Esophagus mucosa (tissue), 1 donor: ENCODE measurements around the gene PPA2. TPM values are rescaled to one million over a fixed set of nuclear protein-coding genes. Genes with fewer than 3 reads are reported as not detected.
"Not testable (repeated sequence)": the region's sequence is repeated elsewhere in the genome, so short reads cannot be mapped to it uniquely, and the experiment has no call there.

Source experiments
- ATAC-seq: fragments of 200-7000 bp; cut with Tn5 transposase; one replicate; pipeline ENCODE4 v1.9.1; 2020
- total RNA-seq: library from RNA; stranded (reverse); gene quantifications from one replicate; pipeline ENCODE4 v1.2.4, GENCODE V29; 2023
- donor health status: DM: yes; HTN: yes; CAD: no.

PPA2 gene
- total RNA-seq = 90.8 TPM

DNA sequence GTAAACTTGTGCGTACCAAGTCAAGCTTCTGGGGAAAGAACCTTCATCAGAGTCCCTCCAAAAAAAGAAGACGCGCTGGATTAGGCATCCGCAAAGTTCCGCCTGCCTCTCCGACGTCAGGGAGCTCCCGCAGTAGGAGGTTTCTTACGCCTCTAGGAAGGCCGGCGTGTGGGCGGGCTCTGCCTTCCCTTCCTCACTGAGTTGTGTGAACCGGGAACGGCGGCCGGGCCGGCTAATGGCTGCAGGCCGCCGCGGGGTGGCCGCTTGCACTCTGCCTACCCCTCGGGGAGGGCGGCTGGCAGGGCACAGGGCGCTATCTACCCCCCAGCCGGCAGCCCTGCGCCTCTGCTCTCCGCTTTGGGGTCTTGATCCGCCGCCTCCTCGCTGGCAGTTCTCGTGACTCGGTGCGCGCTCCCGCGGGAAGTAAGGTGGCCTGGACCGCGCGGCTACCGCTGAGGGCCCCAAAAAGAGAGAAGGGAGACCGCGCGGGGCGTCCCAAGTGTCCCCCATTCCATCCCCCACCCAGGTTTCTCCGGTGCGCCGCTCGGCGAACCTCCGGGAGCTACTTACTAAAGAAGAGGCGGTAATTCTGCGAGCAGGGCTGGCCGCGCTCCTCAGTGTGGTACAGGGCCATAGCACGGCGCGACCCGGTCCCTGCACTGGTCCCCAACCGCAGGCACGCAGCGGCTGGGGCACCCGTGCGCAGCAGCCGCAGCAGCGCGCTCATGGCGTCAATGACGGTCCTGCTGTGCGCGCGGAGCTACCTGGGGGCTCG is at the start of gene PPA2:
TSS of gene PPA2 (minus strand) at position 739 of the 775 bp plus-strand sequence. CDS start at position 727, 12 bp downstream.
- peak; percentile 97 for ATAC-seq

DNA sequence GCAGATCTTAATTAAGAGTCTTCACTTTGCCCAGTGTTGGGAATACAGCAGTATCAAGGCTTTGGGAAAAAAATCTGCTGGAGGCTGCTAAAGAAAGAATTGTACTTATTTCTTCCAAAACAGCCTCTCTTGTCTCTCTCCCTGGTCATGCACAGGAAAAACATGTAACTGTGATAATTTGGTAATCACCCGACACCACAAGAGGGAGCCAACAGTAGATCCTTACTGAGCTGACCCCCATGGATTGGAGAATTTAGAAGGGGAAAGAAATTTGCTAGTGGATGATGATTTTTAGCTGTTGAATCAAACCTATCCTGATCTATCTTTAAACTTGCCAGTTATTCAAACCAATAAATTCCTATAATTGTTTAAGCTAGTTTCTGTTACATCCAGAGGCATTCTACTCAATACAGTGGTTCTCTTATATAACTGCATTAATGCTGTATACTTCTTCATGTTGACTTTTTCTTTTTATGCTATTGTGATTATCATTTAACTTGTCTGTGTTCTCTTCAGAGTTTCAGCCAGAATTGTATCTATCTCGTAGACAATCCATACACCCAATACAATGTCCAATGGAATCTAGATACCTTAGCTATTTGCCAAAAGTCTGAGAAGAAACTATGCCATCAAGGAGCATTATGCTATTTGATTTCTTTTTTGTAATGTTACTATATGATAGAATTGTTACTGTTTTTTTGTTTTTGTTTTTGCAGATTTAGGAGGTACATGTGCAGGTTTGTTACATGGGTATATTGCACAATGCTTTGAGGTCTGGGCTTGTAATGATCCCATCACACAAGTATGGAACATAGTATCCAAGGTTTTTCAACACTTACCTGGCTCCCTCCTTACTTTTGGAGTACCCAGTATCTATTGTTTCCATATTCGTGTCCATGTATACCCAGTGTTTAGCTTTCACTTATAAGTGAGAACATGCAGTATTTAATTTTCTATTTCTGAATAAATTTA is 47.2 kb upstream of the PPA2 start:
- ATAC-seq = peak; percentile 47

DNA sequence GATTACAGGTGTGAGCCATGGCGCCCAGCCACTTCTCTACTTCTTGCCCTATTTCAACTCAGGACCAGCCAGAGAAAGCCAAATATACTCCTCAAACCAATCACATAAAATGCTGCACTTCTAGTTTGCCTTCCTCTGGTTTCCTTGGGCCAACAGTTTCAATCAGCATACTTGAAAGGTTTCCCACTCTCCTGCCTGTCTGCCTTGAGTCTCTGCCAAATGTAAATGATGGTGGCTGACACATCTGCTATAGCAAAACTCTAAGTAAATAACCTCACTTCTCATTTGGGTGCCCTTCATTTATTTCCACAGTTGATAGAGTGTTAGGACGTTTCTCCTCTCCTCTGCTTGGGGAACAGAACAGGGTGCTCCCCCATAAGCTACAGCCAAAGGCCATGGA is 36.4 kb upstream of the PPA2 start:
- no peak for ATAC-seq

DNA sequence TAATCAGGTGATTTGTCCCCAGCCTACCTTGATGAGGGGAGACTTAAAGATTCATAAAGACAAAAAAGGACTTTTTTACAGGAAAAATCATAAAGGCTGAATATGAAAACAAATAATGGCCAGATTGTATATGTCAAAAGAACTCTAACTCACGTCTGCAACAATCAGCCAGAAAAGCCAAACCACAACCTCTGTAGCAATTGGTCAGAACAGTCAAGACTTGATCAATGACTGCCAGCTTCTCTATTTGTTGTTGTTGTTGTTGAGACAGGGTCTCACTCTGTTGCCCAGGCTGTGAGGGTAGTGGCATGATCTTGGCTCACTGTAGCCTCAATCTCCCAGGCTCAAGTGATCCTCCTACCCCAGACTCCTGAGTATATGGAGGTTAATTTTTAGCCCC is 35.9 kb upstream of the PPA2 start:
- ATAC-seq = no peak

DNA sequence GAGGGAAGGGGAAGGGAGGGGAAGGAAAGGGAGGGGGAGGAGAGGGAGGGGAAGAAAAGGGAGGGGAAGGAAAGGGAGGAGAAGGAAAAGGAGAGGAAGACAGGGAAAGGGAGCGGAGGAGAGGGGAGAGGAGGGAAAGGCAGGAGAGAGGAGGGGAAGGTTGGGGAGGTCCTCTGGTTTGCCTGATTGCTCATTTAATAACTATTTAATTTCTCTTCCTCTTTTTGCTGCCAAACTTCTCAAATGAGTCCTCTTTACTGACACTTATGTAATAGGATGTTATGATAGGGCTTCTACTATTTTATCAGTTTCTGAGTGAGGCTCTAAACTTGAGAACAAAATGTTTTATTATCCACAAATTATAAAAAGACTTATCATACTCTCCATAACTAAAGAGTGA is 35.4 kb upstream of the PPA2 start:
- no peak for ATAC-seq

DNA sequence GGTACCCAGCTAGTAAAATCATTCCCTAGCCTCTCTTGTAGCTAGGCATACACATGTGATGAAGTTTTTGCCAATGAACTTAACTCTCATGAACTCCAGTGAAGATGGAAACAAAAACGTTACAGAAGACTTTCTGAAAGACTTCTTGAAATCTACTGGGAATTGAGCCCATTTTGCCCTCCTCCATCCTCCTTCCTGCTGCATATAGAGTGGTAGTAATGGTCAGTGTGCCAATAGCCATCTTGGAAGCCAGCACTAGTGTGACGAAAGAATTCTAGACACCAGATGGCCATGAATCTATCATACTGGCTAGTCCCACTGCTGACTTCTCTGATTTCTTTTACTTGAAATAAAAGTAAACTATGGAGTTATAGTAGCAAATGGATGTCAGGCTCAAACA is 30.9 kb upstream of the PPA2 start:
- no peak for ATAC-seq

DNA sequence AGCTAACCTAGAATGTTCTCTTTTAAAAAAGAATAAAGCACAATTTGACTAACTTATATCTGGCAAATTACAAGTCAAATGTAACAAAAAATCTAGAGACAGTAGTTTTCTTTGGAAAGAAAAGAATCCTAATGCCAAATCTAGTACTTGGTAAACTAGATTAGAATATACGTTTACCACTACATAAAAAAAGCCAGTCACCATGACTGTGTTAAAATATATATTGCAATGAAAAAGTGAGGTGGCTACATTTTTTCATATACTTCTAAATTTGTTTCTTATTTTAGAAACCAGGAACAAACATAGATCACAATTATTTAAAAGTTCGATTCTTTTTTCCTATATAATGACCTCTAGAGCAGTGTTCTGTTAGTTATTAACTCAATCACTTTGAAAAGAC is 29.6 kb upstream of the PPA2 start:
- no peak for ATAC-seq

DNA sequence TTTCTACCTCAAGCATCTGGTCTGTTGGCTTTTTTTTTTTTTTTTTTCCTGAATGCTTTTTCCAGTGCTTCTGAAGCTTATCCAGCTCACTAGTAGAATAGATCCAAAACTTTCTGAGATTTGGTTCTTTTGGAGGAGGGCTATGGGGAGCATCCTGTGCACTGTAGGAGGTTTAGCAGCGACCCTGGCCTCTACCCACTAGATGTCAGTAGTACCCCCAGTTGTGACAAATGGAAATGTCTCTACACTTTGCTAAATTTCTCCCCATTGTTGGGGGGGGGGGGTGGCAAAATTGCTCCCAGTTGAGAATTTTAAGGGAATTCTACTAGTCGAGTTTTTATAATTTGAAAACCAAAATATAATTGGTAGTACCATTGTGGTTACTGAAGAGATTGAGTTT is 23.0 kb upstream of the PPA2 start:
- ATAC-seq = no peak

DNA sequence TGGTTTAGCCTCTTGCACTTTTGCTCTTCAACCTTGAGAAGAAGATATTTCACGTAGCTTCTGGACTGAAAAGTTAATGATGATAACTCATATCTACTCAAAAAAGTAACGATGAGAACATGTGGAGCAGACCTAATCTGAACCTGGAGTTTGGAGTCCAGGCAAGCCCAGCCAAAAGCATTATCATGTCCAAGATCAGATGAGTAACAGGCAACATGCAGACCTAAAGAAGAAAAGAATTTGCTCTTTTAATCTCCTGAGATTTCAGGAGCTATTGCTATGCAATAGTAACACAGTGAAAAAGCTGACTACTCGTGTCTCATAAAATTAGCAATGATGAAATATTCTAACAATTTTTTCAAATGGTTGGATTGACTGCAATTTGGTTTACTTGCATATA is 21.8 kb upstream of the PPA2 start:
- no peak for ATAC-seq

DNA sequence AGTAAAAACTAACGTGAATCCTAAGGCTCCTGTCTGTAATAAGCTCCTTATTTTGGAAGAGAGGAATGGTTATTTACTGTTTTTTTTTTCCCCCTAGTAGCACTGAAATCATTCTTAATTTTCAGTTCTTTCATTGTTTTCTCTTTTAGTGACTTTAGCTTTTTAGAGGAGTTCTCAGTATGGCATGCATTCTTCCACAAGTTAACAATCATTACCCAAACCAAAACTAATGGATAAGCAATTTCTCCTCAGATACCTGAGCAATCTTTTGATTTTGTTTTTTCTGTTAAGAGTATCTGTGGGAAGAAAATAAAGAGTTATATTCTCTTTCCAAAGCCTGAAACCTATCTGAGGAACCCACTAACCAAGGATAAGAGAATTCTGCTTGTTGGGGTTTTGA is 16.7 kb upstream of the PPA2 start:
- no peak for ATAC-seq

DNA sequence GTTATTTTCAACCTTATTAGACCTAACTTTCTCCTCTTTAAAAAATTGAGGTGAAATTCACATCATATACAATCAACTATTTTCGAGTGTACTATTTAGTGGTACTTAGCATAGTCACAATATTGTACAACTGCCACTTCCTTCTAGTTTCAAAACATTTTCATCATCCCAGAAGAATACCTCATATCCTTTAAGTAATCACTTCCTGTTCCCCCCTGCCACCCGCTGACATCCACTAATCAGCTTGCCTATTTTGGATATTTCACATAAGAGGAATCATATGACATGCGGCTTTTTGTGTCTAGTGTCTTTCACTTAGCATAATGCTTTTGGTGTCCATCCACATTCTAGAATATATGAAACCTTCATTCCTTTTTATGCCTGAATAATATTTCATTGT is 10.0 kb upstream of the PPA2 start:
- no peak for ATAC-seq

DNA sequence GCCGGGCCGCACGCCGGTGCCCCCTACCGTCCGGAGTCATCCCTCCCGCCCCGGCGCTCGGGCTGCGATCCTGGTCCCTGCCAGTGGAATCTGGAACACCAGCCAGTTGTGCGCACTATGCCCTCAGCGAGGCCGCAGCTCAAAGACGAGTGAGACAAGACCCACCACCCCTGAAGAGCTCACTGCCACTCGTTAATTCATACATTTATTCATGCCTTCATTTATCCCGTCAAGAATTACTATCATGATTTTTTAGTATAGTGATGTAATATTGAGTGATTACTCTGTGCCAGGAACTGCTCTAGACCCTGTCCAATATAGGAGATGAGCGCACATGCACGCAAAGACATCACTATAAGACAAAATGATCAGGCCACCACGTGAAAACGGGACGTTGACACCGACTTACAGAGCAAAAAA is 247 bp upstream of the PPA2 start:
- no peak for ATAC-seq

DNA sequence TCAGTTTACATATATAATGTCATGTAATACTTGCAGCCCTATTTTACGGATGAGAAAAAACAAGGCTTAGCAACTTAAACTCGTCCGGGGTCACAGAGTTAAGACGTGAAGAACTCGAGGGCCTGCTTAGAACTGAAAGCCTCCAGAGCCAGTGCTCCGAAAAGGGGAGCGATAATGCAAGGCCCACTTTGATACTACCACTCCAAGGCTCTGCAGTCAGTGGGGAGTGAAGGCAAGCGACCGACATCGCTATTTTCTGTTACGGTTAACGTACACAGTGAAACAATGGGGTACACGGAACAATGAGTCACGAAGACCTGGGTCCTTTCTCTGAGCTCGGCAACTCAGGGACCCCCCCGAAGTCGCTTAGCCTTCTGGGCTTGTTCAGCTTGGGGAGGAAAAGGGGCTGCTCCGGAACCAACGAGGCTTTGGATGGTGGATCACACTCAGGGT is 965 bp downstream of the PPA2 start:
- ATAC-seq = peak; percentile 21

DNA sequence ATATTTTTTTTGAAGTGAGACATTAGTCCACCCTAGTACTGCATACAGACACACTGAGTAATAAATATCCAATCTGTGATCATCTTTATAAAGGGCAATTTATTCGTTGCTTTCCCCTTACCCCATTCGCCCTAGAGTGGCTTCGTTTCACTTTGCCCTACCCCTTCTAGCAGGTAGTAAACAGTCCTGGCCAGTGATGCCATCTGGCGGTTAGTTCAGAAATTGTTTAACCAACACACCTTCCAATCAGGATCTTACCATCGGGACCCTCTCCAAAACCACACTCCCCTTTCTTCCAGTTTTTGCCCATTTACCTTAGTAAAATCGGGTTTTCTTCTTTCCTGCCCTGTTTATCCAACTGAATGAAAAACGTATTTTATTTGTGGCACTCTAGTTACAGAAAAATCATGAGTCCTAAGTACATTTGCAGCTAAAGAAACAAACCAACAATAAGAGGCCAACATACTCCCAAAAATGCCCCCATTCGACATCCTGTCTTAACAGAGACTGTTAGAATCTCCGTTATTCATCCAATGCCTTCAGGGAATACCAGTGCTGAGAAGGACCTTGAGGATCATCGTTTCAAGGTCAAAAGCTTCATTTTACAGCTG is 2.2 kb downstream of the PPA2 start:
- ATAC-seq = peak; percentile 50

DNA sequence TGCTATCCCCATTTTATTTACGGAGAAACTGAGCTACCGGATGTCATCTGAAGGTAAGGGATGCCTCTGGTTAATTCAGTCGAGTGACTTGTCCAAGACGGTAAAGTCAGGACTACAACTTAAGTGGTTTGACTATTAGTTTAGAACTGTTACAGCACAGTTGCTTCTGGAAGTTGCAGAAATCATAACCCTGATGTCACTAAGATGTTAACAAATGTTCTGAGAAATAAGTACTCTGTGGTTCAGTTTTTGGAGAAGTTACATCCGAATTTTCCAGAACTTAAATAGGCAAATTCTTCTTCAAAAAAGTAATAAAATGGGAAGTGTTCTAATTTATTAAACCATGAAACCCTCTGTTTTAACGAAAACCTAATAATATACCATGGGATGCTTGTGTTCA is 3.1 kb downstream of the PPA2 start:
- no peak for ATAC-seq

DNA sequence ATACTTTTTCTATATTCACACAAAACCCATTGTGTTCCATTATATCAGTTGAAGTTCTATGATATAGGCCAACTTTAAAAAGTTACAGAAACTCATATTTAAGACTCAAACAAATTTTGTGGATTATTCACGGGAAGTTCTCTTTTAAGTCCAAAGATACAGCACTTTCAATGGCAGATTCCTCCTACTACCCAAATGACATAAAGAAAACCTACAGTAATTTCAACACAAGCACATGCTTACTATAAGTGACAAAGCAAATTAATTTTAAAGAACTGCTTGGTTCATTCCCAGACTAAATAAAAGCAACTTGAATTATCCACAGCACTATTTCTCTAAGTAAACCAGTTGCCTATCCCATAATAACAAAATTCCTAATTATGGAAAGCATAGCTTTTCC is 4.1 kb downstream of the PPA2 start:
- ATAC-seq = no peak

DNA sequence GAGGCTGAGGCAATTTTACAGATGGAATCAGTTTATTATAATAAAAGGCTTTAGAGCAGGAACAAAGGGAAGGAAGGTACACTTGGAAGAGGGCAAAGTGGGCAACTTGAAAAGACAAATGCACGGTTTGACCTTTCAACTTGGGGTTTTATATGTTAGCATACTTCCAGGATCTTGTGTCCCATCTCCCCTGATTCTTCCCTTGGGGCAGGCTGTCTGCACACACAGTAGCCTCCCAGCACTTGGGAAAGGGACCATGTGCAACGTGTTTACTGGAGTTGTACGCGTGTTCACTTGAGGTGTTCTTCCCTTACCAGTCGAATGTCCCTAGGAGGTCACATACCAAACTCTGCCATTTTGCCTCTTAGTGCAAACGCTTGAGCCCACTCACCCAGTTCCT is 7.3 kb downstream of the PPA2 start:
- ATAC-seq = no peak

DNA sequence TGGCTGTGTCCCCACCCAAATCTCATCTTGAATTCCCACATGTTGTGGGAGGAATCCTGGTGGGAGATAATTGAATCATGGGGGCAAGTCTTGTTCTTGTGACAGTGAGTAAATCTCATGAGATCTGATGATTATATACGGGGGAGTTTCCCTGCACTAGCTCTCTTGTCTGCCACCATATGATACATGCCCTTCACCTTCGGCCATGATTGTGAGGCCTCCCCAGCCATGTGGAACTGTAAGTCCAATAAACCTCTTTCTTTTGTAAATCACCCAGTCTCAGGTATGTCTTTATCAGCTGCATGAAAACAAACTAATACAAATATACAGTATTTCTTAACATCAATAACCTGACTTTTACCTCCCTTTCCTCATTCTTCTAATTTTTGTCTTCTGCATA is 9.3 kb downstream of the PPA2 start:
- not testable (repeated sequence) for ATAC-seq

DNA sequence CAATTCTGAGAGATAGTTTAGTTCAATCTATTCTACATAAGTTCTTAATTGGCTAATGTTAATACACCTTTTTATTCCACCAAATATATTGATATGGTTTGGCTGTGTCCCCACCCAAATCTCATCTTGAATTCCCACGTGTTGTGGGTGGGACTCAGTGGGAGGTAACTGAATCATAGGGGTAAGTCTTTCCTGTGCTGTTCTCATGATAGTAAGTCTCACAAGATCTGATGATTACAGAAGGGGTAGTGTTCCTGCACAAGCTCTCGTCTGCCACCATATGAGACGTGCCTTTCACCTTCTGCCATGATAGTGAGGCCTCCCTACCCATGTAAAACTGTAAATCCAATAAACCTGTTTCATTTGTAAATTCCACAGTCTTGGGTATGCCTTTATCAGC is 11.3 kb downstream of the PPA2 start:
- no peak for ATAC-seq

DNA sequence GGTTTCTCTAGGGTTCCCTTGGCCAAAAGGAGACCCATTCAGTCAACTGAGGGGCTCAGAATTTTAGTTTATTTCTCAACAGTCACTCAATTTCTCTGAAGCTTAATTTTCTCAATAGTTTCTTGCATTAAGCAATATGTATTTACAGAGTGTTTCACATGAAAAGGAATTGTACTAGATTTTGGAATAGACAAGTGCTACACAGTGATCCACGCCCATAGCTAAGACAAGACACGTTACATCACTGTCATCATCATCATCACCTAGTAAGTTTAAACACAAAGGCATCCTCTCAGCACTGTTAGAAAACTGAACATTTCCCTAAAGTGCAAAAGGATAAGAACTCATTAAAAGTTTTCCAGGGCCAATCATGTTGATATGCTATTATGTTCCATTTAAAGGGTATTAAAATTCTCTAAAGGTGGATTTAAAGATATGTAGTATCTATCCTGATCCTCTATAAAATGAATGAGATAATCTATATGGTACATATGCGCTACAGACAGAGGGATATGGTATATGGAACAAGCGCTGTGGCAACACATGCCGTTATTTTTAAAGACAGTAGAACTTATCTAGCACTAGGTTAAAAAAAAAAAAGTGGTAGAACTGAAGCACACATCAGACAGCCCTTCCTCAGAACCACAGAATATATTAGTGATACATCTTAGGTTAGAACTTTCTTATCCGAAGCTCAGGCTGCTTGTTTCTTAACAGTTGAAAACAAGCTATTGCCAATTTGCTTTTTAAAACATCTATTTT is 12.1 kb downstream of the PPA2 start:
- no peak for ATAC-seq

DNA sequence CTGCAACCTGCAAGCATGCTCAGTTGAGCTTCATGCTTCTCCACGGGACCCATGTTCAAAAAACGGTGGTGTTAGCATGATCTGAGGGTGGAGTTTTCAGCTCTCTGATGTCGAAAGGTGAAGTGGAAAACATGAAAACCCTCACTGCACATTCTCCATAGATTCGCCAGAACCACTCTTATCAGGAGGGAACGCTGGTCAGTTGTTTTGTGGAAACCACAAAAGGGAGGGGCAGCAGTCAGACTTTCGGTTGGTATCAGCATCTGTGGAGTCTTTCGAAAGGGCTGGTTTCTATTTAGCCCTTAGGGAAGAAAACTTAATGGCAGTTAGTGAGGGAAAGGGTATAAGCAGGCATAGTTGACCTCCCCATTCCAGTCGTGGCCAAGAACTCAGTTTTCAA is 12.6 kb downstream of the PPA2 start:
- no peak for ATAC-seq

DNA sequence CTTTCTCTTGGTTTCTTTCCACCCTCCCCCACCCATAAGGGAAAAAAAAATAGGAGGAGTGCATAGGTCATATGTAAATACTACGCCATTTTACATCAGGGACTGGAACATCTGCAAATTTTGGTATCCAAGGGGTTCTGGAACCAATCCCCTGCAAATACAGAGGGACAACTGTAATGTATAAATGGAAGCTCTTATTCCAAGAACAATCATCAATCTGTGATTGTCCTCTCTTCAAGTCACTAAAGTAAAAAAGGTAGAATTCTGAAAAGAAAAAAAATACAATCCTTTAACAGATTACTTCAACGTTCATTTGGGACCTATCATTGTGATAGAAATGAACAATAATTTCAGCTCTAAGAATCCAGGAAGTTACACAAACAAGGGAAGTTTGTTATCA is 13.6 kb downstream of the PPA2 start:
- no peak for ATAC-seq

DNA sequence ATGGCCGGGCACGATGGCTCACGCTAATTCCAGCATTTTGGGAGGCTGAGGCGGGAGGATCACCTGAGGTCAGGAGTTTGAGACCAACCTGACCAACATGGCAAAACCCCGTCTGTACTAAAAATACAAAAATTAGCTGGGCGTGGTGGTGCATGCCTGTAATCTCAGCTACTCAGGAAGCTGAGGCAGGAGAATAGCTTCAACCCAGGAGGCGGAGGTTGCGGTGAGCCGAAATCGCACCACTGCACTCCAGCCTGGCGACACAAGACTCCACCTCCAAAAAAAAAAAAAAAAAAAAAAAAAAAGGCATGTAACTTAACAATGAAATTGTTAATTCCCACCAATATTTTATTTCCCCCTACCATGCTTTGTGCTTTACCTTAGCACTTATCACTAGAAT is 15.3 kb downstream of the PPA2 start:
- ATAC-seq = not testable (repeated sequence)
